Lower lobe of right lung (tissue), 2 donors: Measurements from ENCODE around the gene MB21D2. TPM values are rescaled to one million over a fixed set of nuclear protein-coding genes. Genes with fewer than 3 reads are reported as not detected.

Source experiments
- ATAC-seq, 2 donors: fragments of 200-7000 bp; cut with Tn5 transposase; one replicate each; pipeline ENCODE4 v1.9.1; 2020 to 2022; ENCODE audit warnings: mild to moderate bottlenecking in 2 of 2, moderate library complexity in 2 of 2
- DNase-seq: peaks from one replicate; pipeline ENCODE4 v3.0.0-alpha.2; 2020
- H3K27ac ChIP-seq: fragments of 200-600 bp; one replicate; pipeline ENCODE4 v1.8.0; 2022
- H3K27me3 ChIP-seq: fragments of 200-600 bp; one replicate; pipeline ENCODE4 v1.8.0; 2022; ENCODE audit warnings: low read depth
- H3K36me3 ChIP-seq: fragments of 200-600 bp; one replicate; pipeline ENCODE4 v1.8.0; 2022; ENCODE audit warnings: mild to moderate bottlenecking
- H3K4me1 ChIP-seq: fragments of 200-600 bp; one replicate; pipeline ENCODE4 v1.8.0; 2022
- H3K4me3 ChIP-seq: fragments of 200-600 bp; one replicate; pipeline ENCODE4 v1.8.0; 2022; ENCODE audit warnings: mild to moderate bottlenecking
- H3K9me3 ChIP-seq: fragments of 200-600 bp; one replicate; pipeline ENCODE4 v1.8.0; 2022
- CTCF ChIP-seq: fragments of 200-600 bp; IDR thresholded peaks from one replicate; pipeline ENCODE4 v1.8.0; 2022; ENCODE audit warnings: antibody characterized with exemption, mild to moderate bottlenecking
- intact Hi-C: fragments of 100-400 bp; cut with DNase I; formaldehyde crosslinking; loops from one replicate; pipeline ENCODE4 v1.11.0; 2022
- total RNA-seq: library from RNA; stranded (reverse); fragmentation: NEBNext Ultra II Directional; extraction: Animal tissue kit (Norgen Biotek cat#: 25700); gene quantifications from one replicate; pipeline ENCODE4 v1.2.1, GENCODE V29; 2021
- donor health status: DM: no; HTN: yes; CAD: no; lungs with severe emphysema.

Gene MB21D2
- total RNA-seq, 1 donor from 2014 or later = 5.0 TPM

DNA sequence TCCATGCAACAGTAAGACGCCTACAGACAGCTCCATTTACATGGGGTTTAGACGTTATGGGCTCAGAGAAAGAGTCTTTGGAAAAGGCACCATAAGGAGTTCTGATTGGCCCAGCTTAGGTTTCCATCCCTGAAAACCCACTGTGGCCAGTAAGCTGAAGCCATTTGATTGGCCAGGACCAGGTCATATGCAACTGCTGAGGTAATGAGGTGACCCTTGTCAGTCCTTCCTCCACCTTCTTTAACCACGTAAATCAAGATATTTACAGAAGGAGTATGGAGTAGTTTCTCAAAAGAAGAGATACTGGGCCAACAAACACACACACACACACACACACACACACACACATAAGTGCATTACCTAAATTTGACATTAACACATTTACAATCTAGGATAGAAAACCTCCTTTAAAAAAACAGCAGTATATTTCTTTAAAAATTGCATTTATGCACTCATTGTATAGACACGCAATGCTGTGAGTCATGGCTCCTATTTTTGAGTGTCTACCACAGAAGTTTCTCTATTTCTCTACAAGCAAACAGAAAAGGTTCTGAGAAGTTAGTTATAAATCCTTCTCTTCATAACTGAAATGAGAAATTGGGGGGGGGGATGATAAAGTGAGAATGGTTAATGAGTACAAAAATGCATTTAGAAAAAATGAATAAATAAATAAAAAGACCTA lies 16.3 kb upstream of the MB21D2 start:
- intact Hi-C loops = no loop called here
- no peak for ATAC-seq
- Histone ChIP-seq H3K27me3 (no peaks in the 10 kb centered on the region), H3K27ac (no peak overlapping the region), H3K9me3 (no peaks in the 10 kb centered on the region), H3K4me3 (no peak overlapping the region), H3K36me3 (no peaks in the 10 kb centered on the region), H3K4me1 (peaks cover 8% of the 10 kb centered on the region)
- TF ChIP-seq CTCF = no peak
- no peak for DNase-seq

GRCh38 chr3:192933259-192933658 lies 15.6 kb upstream of the MB21D2 start:
- Histone ChIP-seq H3K27ac (no peak overlapping the region), H3K4me1 (peaks cover 13% of the 10 kb centered on the region), H3K4me3 (no peak overlapping the region), H3K9me3 (no peaks in the 10 kb centered on the region), H3K36me3 (no peaks in the 10 kb centered on the region), H3K27me3 (no peaks in the 10 kb centered on the region)
- intact Hi-C loops = no loop called here
- no peak for ATAC-seq
- TF ChIP-seq CTCF = no peak
- no peak for DNase-seq

DNA sequence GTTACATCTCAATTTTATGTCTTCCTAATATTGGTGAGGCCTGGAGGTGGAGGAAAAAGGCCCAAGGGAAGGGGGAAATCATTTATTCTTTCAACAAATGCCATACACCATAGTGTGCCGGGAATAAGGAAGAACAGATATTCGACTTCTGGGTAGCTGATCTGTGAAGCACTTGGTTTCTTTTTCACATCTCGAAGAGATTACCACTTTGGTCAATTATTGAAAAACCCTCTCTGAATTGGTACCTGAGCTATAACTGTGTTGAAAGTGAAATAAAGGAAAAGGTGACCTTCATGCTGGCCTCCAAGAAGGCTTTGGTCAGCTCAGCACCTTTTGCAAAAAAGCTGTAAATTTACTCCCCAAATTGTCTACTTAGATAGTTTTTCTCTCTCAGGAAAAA lies 14.2 kb upstream of the MB21D2 start:
- intact Hi-C loops = no loop called here
- H3K27me3 ChIP-seq = no peaks in the 10 kb centered on the region
- no peak overlapping the region for H3K4me3 ChIP-seq
- H3K4me1 ChIP-seq = peaks cover 13% of the 10 kb centered on the region
- ATAC-seq = no peak
- TF ChIP-seq CTCF = no peak
- H3K36me3 ChIP-seq = no peaks in the 10 kb centered on the region
- H3K27ac ChIP-seq = no peak overlapping the region
- no peak for DNase-seq
- H3K9me3 ChIP-seq = no peaks in the 10 kb centered on the region

DNA sequence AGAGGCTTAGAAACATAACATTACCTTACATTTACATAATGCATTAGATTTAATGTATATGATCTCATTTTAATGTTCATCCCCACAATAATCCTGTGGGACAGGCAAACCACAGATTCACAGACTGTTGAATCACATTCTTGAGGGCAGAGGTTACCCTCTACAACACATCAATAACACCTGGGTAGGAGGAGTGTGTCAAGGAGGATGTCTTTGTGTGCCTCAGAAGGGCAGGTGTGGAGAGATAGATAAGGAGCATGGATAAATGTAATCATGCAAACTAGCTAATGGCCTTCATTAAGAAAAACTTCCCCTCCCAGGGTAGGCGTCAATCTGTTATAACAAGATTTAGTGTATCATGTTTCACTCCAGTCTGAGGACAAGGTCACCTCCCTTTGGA lies 12.9 kb upstream of the MB21D2 start:
- no peak for TF ChIP-seq CTCF
- ATAC-seq = no peak
- no peaks in the 10 kb centered on the region for H3K36me3 ChIP-seq

DNA sequence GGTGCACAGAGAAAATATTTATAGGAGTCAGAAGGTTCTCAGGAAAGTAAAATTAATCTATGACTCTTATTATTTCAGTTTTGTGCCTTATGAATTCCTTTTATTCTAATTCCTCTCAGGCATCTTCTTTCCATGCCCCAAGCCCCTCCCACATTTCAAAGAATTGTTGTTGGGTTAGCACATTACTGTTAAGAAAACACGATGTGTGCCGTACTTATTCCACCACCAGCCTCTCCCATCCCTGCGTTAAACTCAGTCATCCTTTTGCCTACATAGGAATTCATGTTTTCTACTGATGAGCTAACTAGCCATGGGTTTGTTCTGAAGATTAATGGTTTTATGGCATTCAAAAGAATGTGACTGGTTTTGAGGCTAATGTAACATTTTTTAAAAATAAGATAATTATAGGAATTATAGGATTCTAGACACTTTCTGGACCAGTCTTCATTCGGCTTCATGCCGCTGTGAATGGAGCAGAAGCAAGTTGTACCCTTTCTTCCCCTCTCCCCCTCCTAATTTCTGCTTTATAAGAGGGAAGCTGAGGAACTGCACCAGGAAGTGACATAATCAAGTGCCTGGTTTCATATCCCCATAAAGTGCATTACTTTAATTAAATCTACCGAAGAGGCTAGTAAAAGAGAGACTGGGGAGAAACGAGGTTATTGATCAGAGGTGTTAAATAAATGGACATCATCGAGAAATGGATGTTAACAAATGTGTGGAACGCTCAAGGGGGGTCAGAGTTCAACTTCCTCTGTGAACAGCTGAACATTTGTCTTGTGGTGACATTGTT lies 12.3 kb upstream of the MB21D2 start:
- intact Hi-C loops = no loop called here
- H3K4me3 ChIP-seq = no peak overlapping the region
- no peaks in the 10 kb centered on the region for H3K36me3 ChIP-seq
- no peak overlapping the region for H3K27ac ChIP-seq
- no peaks in the 10 kb centered on the region for H3K9me3 ChIP-seq
- peak; percentile 55 to 67 for ATAC-seq
- no peaks in the 10 kb centered on the region for H3K27me3 ChIP-seq
- no peak for DNase-seq
- no peak for TF ChIP-seq CTCF
- H3K4me1 ChIP-seq = peaks cover 13% of the 10 kb centered on the region

More for the DNA sequence above, 12.9 kb upstream of the MB21D2 start:
- intact Hi-C loops = no loop called here
- Histone ChIP-seq H3K27me3 (no peaks in the 10 kb centered on the region), H3K9me3 (no peaks in the 10 kb centered on the region), H3K4me1 (peaks cover 13% of the 10 kb centered on the region), H3K4me3 (no peak overlapping the region), H3K27ac (no peak overlapping the region)
- no peak for DNase-seq
